Measurements from ENCODE around the gene TEX2.

DNA sequence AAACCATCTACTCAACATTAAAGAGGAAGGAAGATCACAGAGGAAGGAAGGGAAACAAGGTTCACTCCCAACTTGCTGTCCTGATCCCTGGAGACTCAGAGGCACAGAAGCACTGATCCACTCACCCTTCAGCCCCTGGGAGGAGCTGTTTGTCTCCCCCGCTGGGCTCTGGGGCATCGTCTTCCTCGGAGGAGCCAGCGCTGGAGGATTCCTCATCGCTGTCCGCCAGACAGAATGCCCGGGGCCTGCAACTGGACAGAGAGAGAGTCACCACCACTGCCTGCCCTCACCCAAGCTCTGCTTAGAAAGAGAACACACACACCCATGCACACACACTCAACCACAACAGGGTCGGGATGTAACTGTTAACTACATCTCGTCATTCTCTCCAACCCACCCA, 108.3 kb downstream of the TEX2 start:
- TF ChIP-seq, protein P1, sequence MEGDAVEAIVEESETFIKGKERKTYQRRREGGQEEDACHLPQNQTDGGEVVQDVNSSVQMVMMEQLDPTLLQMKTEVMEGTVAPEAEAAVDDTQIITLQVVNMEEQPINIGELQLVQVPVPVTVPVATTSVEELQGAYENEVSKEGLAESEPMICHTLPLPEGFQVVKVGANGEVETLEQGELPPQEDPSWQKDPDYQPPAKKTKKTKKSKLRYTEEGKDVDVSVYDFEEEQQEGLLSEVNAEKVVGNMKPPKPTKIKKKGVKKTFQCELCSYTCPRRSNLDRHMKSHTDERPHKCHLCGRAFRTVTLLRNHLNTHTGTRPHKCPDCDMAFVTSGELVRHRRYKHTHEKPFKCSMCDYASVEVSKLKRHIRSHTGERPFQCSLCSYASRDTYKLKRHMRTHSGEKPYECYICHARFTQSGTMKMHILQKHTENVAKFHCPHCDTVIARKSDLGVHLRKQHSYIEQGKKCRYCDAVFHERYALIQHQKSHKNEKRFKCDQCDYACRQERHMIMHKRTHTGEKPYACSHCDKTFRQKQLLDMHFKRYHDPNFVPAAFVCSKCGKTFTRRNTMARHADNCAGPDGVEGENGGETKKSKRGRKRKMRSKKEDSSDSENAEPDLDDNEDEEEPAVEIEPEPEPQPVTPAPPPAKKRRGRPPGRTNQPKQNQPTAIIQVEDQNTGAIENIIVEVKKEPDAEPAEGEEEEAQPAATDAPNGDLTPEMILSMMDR (IDR thresholded peaks at IDR 0.05; ENCODE audit: insufficient read depth, low read length, poor library complexity, severe bottlenecking): no peak
- no peak for TF ChIP-seq EZH2phosphoT487 (conservative IDR thresholded peaks at IDR 0.05; ENCODE audit: low read length)

All from SU-DHL-6 (cell line).